Skin epidermis (tissue), 12 donors: ENCODE results near the gene POLRMT.

ENCODE experiments used
- H3K27ac ChIP-seq, 21 experiments: fragments of 200-600 bp; sonication (generic) in 11 of 21; one replicate each; pipeline ENCODE4 v1.5.0; 2020; ENCODE audit warnings: mild to moderate bottlenecking in 3 of 21, inconsistent platforms in 2 of 21, moderate library complexity in 2 of 21
- H3K4me3 ChIP-seq, 7 experiments: fragments of 200-600 bp; sonication (generic) in 2 of 7; one replicate each; pipeline ENCODE4 v1.5.0; 2020; ENCODE audit warnings: inconsistent platforms in 2 of 7, mild to moderate bottlenecking in 2 of 7, moderate library complexity in 1 of 7

Gene POLRMT

DNA sequence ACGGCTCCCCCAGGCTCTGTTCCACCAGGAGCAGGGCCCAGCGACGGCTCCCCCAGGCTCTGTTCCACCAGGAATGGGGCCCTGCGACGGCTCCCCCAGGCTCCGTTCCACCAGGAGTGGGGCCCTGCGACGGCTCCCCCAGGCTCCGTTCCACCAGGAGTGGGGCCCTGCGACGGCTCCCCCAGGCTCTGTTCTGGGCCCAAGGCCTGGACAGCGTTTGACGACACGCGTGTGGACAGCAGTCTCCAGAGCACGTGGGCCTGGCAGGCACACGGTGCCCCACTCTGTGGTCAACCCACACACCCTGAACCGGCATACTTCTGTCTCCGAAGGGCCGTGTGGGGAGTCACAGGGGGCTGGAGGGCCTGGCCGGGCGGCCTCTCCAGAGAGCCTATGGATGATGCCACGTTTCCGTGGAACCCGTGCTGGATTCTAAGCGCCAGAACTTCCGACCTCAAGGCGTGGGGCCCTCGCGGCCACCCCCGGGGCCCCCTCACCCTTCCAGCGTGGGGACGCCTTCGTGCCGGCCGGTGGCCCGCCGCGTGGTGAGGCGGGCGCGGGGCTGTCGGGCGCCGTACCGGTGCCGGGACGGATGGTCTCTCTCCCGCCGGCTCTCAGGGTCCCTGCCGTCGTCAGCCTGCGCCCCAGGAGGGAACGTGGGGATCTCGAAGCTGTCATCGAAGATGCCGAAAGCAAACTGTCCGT, 17.9 kb upstream of the POLRMT start:
- Histone ChIP-seq H3K4me3 (no peak overlapping the region), H3K27ac (peak overlapping the region in 1 of 21 experiments; percentile 27)

DNA sequence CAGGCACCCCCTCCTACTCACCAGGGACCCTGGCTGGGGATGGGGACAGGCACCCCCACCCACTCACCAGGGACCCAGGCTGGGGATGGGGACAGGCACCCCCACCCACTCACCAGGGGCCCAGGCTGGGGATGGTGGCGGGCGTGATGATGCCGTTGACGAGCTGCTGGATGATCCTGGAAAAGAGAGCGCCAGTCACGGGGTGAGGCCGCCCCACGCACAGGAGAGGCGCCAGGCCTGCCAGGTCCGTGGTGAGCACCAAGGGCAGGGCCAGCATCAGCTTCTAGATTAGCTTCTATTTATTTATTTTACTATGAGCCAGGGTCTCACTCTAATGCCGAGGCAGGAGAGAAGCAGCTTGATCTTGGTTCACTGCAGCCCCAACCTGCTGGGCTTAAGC, 16.8 kb upstream of the POLRMT start:
- Histone ChIP-seq H3K27ac (no peak overlapping the region), H3K4me3 (no peak overlapping the region)

DNA sequence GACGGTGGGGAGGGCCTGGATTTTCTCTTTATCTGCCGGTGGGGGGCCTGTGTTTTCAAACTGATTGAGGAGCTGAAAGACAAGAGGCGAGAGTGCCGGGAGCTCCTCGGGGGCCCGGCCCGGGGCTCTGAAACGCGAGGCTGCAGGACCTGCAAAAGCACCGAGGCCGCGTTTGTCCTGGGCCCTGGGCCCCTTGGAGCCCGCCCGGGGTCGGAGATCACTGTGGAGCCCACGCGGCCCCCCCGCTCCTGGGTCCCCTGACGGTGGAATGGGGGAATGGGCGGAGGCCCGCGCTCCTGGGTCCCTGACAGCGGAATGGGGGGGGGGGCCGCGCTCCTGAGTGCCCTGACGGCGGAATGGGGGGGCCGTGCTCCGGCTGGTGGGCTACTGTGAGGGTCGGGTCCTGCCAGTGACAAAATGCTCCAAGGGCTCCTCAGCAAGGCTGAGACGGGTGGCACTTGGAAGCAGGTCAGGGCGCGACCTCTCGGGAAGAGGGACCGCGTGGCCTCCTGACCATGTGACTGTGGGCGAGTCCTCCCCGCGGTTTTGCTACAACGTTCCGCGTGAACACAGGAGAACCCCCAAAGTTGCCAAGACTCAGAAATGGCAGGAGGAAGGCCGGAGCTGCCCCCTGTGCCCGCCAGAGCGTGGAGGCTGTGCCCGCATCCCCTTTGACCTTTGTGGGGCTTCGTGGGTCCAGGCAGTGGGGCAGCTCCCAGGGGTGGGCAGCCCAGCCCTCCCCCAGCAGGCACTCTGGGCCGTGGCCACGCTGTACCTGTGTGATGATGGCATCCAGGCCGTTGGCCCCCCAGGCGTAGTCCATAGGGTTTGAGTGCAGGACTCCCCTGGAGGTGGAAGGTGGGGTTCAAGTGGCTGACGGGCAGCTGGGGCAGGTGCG, 15.8 kb upstream of the POLRMT start:
- Histone ChIP-seq H3K4me3 (no peak overlapping the region), H3K27ac (no peak overlapping the region)

DNA sequence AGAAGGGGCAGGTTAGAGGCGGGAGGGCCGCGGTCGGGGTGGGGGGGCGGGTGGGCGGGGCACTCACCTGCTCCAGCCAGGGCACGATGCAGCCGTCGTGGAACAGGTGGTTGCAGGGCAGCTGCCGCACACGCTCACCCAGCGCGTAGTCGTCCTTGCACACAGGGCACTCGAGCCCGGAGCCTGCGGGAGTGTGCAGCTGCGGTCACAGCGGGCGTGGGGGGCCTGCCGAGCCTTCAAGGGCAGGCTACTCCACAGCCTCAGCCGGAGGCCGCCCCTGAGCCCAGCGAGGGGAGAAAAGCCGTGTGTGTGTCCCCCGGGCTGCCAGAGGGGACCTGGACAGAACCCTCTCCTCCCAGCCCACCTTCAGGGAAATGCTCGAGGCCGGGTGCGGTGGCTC, 15.0 kb upstream of the POLRMT start:
- no peak overlapping the region for H3K4me3 ChIP-seq
- no peak overlapping the region for H3K27ac ChIP-seq

DNA sequence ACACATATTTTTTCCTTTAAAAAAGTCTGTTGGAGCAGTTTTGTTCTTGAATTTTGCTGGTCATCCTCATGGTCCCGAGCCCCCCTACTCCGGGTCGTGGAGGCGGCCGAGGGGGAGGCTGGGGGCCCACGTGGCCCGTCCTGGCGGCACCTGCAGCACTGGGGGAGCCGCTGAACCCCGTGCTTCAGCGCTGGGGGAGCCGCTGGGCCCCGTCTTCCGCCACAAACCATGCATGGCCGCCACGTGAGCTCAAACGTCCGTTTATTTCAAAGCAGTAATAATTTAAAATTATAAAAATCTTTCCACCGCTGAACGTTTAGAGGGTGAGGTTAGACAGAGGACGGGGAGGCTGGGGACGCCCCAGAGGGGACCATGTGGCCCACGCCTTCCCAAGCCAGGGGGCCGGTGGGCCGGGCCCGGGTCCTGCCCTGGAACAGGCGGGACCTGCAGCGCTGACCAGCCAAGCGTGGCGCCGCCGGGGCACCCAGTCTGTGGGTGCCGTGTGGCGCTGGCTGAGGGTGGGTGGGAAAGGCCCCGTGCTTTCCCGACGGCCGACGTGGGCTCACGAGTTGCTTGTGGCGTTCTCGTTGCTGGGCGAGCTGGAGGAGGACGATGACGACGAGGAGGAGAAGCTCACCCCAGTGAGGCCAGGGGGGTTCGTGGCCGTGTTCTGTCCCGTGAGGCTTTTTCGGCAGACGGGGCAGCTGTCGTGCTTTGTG, 14.4 kb upstream of the POLRMT start:
- H3K27ac ChIP-seq, result no peak overlapping the region
- H3K4me3 ChIP-seq, result no peak overlapping the region

DNA sequence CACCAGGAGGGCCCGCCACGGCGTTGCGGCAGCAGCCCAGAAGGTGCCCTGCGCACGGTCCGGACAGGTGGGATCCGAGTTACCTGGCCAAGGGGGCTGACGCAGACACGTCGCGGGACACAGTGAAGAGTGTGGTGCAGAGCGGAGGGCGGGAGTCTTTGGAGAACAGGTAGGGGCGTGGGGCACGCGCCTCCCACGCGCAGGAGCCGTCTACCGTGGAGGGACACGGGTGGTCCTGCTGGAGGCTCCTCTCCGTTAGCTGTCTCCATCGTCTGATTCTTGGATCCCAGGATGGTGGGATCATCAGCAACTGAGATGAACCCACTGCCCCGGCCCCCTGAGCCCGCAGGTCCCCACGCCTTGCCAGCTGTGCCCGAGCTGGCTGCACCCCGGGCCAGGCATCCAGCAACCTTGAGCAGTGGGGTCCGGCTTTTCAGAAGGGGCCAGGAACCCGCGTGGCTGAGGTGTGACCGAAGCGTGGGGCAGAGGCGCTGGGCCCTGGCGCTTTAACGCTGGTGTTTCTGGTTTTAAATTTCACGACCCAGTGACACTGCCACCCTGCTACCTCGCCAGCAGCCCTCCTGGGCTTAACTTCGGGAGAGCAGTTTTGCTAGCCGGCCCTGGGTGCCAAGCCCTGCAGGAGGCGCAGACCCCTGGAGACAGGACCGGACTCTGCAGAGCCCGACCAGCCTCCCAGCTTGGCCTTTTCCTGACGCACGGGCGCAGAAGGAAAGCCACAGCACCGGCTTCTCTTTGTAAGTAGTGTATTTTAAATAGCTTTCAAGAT, 13.6 kb upstream of the POLRMT start:
- H3K4me3 ChIP-seq, result no peak overlapping the region
- no peak overlapping the region for H3K27ac ChIP-seq

DNA sequence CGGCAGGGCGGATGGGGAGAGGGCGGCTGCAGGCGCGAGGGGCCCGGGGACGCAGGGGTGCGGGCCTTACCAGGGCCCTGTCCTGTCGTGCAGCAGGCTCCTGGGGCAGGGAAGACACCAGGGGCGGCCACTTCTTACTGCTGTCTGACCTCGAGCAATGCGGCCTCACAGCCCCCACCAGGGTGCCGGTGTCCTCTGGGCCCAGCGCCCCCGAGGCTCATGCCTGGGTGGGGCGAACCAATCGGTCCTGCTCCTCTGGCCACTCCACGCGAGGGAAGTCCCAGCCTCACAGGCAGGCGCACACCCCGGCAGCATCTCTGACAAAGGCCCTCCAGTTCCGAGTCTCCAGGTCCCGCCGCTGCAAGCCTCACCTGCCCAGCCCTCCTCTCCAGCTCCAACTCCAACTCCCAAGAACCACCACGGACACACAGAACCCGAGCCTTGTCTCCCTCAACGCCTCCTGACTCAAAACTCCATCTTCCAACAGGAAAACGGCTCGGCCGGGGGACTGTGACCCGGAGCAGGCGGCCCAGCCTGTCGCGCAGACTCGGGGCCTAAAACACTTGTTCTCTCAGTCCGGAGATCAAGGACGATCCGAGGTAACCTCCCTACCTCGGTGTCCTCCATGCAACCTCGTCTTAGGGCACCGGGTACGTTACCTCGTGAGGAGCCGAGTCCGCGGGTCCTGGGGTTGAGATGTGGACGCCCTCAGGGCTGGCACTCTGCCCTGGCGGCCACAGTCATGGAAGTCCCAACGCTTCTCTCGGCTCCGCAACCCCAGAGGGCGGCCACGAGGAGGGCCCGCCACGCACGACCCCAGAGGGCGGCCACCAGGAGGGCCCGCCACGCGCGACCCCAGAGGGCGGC, 12.8 kb upstream of the POLRMT start:
- H3K27ac ChIP-seq, result no peak overlapping the region
- no peak overlapping the region for H3K4me3 ChIP-seq

DNA sequence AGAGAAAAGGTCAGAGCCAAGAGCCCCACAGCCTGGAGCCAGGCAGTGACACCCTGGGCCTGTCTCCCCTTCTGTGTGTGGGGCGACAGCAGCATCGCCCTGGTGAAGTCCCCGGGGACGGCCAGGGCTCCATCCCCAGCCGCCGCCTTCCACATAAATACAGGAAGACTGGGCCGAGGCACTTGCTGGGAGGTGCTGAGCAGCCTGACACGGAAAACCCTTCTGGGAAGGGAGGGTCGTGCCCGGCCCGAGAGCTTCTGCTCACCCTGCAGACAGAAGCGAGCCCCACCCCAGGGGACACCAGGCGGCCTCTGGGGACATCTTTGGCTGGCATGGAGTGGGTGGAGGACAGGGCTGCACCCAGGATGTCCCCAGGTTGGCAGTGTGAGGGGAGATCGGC, 11.5 kb upstream of the POLRMT start:
- Histone ChIP-seq H3K4me3 (no peak overlapping the region), H3K27ac (no peak overlapping the region)

DNA sequence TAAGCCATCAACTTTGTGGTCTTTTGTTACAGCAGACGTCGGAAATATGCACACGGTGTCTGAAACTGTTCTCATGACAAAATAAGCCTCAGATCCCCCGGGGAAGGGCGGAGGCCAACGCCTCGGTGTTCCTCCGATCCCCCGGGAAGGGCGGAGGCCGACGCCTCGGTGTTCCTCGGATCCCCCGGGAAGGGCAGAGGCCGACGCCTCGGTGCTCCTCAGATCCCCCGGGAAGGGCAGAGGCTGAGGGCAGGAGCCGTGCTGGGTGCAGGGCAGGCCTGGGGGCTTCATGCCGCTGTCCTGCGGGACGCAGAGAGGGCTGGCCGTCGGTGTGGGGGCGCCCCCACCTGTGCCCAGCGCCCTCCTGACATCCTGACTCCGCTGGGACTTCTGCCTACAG, 11.0 kb upstream of the POLRMT start:
- Histone ChIP-seq H3K27ac (no peak overlapping the region), H3K4me3 (no peak overlapping the region)

DNA sequence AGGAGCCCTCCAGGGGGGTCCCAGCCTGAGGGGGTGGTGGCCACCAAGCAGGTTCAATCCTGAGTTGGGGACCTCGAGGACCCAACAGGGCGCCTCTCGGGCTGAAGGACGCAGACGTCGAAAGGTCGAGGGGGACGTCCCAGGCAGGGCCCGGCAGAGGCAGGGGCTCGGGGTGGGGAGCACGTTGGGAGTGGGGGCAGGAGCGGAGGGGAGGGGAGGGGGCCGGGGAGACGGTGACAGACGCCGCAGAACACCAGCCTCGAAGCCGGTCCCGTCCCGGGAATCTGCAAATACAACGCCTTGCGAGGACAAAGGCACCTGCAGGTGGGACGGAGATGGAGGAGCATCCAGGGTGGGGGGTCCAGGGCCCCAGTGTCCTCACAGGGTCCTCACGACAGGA, 10.4 kb upstream of the POLRMT start:
- Histone ChIP-seq H3K27ac (no peak overlapping the region), H3K4me3 (no peak overlapping the region)

DNA sequence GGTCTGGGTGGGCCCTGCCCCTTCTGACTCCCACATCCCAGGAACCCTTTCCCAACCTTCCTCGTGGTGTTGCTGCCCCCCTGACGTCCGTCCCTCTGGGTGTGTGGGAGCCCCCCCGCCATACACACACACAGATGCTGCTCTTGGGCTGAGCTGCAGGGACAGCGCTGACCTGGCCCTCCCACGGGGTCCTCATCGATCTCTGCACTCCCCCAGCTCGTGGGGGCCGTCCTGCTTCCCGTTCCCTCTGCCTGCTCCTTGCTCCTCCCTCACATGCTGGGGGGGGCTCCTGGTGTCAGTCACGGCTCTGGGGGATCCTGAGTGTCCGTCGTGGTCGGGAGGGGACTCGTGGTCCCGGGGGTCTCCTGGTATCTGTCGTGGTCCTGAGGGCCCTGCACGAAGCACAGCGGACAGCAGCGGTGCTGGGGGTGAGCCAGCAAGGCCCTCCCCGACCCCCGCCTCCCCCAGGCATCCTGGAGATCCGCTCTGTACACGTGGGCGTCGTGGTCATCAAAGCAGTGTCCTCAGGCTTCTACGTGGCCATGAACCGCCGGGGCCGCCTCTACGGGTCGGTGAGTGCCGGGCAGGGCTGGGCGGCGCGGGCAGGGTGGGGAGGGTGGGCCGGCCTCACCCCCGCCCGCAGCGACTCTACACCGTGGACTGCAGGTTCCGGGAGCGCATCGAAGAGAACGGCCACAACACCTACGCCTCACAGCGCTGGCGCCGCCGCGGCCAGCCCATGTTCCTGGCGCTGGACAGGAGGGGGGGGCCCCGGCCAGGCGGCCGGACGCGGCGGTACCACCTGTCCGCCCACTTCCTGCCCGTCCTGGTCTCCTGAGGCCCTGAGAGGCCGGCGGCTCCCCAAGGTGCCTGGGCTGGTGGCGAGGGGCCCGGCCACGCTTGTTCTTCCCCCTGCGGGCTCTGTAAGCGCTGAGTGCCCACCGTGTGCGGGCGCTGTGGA, 9.7 kb upstream of the POLRMT start:
- Histone ChIP-seq H3K27ac (no peak overlapping the region), H3K4me3 (no peak overlapping the region)

DNA sequence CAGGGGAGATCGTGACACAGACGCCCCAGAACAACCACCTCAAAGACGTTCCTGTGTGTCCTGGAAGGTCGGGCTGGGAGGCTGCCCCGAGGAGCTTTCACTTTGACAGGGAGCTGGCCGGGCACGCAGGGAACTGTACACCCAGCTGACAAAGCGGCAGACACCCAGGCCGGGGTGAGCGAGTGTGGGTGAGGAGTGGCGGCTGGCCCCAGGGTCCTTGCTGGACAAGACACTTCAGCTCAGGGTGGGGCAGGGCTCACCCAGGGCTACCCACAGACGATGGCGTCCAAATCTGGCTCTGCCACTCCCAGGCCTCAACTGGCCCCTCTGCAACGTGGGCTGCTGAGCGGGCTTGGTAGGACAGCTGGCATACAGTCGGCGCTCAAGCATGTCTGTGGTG, 8.4 kb upstream of the POLRMT start:
- H3K4me3 ChIP-seq, result peak overlapping the region in 1 of 7 experiments; percentile 17
- H3K27ac ChIP-seq, result no peak overlapping the region

DNA sequence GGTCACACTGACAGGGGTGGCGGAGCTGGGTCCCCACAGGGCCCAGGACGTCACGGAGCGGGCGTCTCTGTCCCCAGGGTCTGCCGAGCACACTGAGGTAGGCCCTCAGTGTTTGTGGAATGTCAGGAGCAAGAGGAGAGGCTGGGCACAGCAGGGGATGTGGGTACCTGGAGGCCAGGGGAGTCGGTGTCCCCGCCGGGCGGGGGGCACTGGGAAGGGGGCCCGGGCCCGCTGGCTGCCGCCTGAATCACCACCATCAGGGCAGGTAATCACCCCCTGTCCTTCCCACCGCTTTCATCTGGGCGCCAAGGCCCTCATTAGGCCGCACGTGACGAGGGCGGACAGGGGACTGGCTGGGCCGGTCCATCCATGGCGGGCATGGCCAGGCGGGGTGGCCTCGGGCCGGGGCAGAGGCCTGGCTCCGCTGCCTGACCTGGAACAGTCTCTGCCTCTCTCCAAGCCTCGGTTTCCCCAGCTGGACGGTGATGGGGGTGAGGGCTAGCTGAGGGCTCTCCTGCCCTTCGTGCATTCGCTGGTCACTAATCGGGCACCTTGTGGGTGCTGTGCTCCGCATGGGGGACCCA, 7.4 kb upstream of the POLRMT start:
- H3K4me3 ChIP-seq, result no peak overlapping the region
- H3K27ac ChIP-seq, result no peak overlapping the region

DNA sequence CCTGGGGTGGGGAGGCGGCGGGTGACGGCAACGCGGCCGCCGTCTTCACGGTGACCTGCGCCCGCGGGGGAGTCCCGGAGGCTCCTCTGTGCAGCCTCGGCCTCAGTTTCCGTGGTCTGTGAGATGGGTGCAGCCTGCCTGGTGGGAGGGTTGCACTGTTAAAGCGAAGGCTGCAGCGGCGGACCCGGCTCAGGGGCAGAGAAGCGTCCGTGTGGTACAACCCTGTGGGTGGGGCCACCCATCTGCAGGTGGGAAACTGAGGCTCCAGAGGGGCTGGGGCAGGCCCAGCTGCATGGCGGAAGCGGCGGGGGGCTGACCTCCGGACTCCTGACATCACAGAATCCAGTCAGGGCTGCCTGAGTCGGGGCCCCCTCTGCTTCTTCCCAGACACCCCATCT, 6.8 kb upstream of the POLRMT start:
- Histone ChIP-seq H3K27ac (peak overlapping the region in 3 of 21 experiments; percentile 11 to 49 (median 15)), H3K4me3 (peak overlapping the region in 6 of 7 experiments; percentile 22 to 42 (median 35))

DNA sequence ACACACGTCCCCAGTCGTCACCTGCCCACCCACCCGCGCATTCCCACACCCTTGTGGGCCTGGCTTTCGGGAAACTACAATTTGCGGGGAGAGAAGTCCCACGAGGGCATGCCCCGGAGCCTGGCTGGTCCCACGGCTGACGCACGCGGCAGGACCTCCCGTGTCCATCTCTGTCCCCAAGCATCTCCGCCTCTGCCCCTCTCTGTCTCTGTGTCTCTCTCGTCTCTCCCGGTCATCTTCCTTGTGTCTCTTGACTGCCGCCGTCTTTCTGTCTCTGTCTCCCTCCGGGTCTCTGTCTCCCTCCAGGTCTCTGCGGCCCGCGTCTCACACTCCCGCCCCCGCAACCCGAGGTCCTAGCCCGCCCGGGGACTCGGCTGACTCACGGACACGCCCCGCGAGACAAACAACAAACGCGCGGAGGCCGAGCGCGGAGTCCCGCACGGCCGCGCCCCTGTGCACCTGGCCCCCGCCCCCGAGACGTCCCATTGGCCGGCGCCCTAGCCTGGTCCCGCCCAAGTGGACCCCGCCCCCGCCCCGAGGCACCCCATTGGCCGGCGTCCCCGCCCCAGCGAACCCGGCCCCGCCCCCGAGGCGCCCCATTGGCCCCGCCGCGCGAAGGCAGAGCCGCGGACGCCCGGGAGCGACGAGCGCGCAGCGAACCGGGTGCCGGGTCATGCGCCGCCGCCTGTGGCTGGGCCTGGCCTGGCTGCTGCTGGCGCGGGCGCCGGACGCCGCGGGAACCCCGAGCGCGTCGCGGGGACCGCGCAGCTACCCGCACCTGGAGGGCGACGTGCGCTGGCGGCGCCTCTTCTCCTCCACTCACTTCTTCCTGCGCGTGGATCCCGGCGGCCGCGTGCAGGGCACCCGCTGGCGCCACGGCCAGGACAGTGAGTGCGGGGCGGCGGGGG, 6.2 kb upstream of the POLRMT start, which contains the start of gene FGF22:
FGF22 (plus strand) TSS at position 627 of the 908 bp plus-strand sequence; CDS start at position 674, 47 bp downstream.
- Histone ChIP-seq H3K4me3 (peak within 1 kb of the TSS; percentile 22 to 42 (median 34)), H3K27ac (peak within 1 kb of the TSS in 5 of 21 experiments; percentile 7 to 49 (median 11))

DNA sequence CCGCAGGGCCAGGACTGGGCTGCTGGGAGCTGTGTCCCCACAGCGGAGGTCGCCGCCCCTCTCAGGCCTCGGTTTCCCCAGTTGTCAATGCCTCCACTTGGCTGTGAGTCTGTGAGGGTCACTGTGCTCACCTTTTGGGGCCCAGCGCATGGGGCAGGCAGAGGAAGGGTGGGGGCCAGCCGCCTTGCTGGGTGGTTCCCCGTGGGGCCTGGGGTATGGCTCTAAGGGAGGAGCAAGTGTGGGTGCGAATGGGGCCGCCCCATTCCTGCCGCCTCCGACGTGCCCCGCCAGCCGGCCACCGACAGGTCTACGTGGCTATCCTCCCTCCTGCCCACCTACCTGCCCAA, 5.5 kb upstream of the POLRMT start:
- Histone ChIP-seq H3K27ac (peak overlapping the region in 3 of 21 experiments; percentile 7 to 31 (median 11)), H3K4me3 (peak overlapping the region in 5 of 7 experiments; percentile 5 to 42 (median 26))
